Measurements from ENCODE around the gene RPL13. TPM values are rescaled to one million over a fixed set of nuclear protein-coding genes. Genes with fewer than 3 reads are reported as not detected.

Gene RPL13
- total RNA-seq, 1 donor from 2014 or later: 2,013 TPM

- no peaks in the 10 kb centered on the region for H3K9me3 Mint-ChIP-seq
- no peak for TF ChIP-seq CTCF (conservative IDR thresholded peaks at IDR 0.05)
- H3K4me3 Mint-ChIP-seq: no peak overlapping the region
- H3K36me3 Mint-ChIP-seq (ENCODE audit: low read depth): peaks cover 21% of the 10 kb centered on the region
- H3K27me3 Mint-ChIP-seq (ENCODE audit: low read depth): no peaks in the 10 kb centered on the region
- peaks cover 4% of the 10 kb centered on the region for H3K4me1 Mint-ChIP-seq
- H3K27ac Mint-ChIP-seq (ENCODE audit: unreplicated experiment): no peak overlapping the region
- no peak for DNase-seq (ENCODE audit: low read depth, low spot score)
Measured at GRCh38 chr16:89538286-89538685, 22.2 kb upstream of the RPL13 start.

GRCh38 chr16:89540557-89540956, 19.9 kb upstream of the RPL13 start:
- Mint-ChIP-seq H3K27me3 (ENCODE audit: low read depth) (no peaks in the 10 kb centered on the region), H3K36me3 (ENCODE audit: low read depth) (peaks cover 10% of the 10 kb centered on the region), H3K27ac (ENCODE audit: unreplicated experiment) (no peak overlapping the region), H3K4me3 (no peak overlapping the region), H3K4me1 (peaks cover 4% of the 10 kb centered on the region), H3K9me3 (no peaks in the 10 kb centered on the region)
- no peak for TF ChIP-seq CTCF (conservative IDR thresholded peaks at IDR 0.05)
- DNase-seq (ENCODE audit: low read depth, low spot score): no peak

- Mint-ChIP-seq H3K9me3 (no peaks in the 10 kb centered on the region), H3K4me3 (no peak overlapping the region), H3K27ac (ENCODE audit: unreplicated experiment) (no peak overlapping the region), H3K4me1 (peaks cover 3% of the 10 kb centered on the region), H3K27me3 (ENCODE audit: low read depth) (no peaks in the 10 kb centered on the region), H3K36me3 (ENCODE audit: low read depth) (peaks cover 9% of the 10 kb centered on the region)
- no peak for TF ChIP-seq CTCF (conservative IDR thresholded peaks at IDR 0.05)
- no peak for DNase-seq (ENCODE audit: low read depth, low spot score)
Measured at GRCh38 chr16:89541792-89542191, 18.7 kb upstream of the RPL13 start.

- Mint-ChIP-seq H3K4me3 (no peak overlapping the region), H3K36me3 (ENCODE audit: low read depth) (peaks cover 7% of the 10 kb centered on the region), H3K9me3 (no peaks in the 10 kb centered on the region), H3K27ac (ENCODE audit: unreplicated experiment) (no peak overlapping the region), H3K4me1 (no peaks in the 10 kb centered on the region), H3K27me3 (ENCODE audit: low read depth) (no peaks in the 10 kb centered on the region)
- DNase-seq (ENCODE audit: low read depth, low spot score): no peak
- no peak for TF ChIP-seq CTCF (conservative IDR thresholded peaks at IDR 0.05)
Measured at GRCh38 chr16:89544113-89544512, 16.4 kb upstream of the RPL13 start.

GRCh38 chr16:89544713-89545043, 15.8 kb upstream of the RPL13 start:
- H3K27me3 Mint-ChIP-seq (ENCODE audit: low read depth): no peaks in the 10 kb centered on the region
- peaks cover 7% of the 10 kb centered on the region for H3K36me3 Mint-ChIP-seq (ENCODE audit: low read depth)

More at GRCh38 chr16:89544713-89545043, 15.8 kb upstream of the RPL13 start:
- no peaks in the 10 kb centered on the region for H3K4me1 Mint-ChIP-seq
- no peak for TF ChIP-seq CTCF (conservative IDR thresholded peaks at IDR 0.05)
- no peak overlapping the region for H3K27ac Mint-ChIP-seq (ENCODE audit: unreplicated experiment)
- DNase-seq (ENCODE audit: low read depth, low spot score): no peak
- H3K4me3 Mint-ChIP-seq: no peak overlapping the region
- no peaks in the 10 kb centered on the region for H3K9me3 Mint-ChIP-seq
